ENCODE data around the gene ATXN1.

The ATXN1 gene

DNA sequence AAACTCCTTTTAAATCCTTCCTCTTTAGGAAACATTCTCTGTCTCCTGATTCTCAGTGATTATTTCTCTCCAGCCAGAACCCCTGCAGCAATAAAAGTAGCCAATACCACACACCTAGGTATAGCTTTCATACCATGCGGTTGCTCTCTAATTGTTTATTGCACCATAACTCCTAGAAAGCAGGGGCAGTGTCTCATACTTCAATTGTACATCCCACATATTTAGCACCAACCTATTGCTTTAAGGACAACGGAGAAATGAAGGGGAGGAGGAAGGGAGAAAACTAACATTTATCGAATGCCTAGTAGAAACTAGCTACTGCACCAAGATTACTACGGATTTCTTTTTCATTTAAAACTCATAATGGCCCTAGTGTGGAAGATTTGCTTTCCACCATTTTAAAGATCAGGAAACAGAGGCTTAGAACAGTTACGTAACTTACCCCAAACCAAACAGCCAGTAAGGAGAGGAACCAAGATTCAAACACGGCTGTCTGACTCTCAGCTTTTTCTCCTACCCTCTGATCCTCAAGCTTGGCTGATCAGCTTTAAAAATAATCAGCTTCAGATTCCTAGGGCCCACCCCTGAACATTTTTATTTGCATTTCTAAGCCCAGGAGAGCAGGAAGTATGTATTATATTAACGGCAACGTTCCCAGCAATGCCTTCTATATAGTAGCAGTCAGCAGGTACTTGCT, 43.4 kb upstream of the ATXN1 start:
- H3K4me3 ChIP-seq (ENCODE audit: low read depth, low read length) = no peak overlapping the region
- TF ChIP-seq, protein P1, sequence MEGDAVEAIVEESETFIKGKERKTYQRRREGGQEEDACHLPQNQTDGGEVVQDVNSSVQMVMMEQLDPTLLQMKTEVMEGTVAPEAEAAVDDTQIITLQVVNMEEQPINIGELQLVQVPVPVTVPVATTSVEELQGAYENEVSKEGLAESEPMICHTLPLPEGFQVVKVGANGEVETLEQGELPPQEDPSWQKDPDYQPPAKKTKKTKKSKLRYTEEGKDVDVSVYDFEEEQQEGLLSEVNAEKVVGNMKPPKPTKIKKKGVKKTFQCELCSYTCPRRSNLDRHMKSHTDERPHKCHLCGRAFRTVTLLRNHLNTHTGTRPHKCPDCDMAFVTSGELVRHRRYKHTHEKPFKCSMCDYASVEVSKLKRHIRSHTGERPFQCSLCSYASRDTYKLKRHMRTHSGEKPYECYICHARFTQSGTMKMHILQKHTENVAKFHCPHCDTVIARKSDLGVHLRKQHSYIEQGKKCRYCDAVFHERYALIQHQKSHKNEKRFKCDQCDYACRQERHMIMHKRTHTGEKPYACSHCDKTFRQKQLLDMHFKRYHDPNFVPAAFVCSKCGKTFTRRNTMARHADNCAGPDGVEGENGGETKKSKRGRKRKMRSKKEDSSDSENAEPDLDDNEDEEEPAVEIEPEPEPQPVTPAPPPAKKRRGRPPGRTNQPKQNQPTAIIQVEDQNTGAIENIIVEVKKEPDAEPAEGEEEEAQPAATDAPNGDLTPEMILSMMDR (IDR thresholded peaks at IDR 0.05; ENCODE audit: borderline replicate concordance, insufficient read depth, low read depth, low read length) = no peak

DNA sequence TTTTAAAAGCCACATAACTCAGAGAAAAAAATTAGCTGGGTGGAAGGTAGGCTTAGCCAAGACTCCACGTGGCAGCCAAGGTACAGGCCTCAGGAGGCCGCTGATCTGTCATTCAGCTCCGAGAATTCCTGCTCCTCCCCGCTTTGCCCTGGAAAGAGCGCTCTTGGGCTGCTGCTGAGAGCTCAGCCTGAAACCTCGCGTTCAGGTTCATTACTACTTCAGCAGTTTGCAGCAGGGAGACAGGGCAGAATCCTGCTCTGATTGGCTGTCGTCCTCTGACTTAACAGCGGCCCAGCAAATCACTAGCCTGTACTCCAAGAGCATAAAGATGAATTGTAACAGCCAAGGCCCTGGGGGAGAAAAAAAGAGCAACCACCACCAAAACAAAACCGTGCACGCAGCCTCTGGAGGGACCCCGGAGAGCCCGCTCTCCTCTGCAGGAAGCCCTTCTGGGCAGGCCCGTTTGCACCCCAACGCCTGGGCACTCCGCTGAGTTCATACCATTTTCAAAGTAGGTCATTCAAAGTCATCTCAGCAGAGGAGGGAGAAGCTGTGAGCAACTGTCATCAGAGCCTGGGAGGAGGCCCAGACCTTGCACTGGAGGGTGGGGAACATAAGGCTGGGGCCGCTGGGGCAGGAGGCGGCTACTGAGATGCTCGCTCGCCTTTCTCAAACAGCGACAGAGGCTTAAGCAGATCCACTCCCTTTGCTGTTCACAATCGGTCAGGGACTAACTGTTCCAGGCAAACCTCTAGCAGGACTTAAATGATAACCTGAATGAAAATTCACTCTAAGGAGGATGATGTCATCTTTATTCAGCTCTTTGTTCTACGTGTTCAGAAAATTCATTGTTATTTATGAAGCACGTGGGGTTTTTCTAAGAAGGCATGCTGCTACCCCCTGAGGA, 42.3 kb upstream of the ATXN1 start:
- H3K4me3 ChIP-seq (ENCODE audit: low read depth, low read length) = no peak overlapping the region
- TF ChIP-seq, protein P1 (IDR thresholded peaks at IDR 0.05; ENCODE audit: borderline replicate concordance, insufficient read depth, low read depth, low read length) = no peak

DNA sequence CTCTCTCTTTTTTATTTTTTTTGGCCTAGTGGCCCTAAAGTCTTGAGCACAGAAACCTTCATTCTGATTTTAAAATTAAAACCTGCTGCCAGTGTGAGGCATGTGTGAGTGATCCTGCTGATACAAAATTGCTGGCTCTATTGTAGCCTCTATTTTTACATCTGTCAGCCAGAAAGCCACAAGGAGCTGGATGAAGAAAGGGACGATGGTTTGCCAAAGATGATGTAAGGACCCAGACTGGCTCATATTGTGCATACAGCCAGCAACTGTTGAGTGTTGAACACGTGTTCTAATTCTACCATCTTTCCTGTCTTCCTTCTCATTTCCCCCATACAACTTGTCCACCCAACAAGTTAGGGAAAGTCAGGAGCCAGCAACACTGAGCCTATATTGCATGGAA, 40.8 kb upstream of the ATXN1 start:
- TF ChIP-seq, protein P1 (IDR thresholded peaks at IDR 0.05; ENCODE audit: borderline replicate concordance, insufficient read depth, low read depth, low read length) = no peak
- no peak overlapping the region for H3K4me3 ChIP-seq (ENCODE audit: low read depth, low read length)

DNA sequence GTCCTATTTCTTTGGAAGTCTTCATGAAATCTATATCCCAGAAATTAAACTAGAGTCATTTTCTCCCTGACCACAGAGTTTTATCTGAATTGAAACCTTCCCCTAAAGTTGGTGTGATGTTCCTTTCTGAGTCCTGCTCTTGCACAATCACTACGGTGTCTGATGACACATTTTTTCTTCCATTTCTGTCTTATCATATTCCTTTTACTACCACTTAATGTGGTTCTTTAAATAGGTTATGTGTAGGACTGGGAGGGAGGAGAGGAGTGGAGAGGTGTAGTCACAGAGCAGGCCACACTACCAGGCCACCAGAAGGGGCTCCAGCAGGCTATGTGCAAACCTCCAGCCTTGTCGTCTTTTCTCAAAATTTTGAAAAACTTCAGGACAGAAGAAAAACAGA, 39.7 kb upstream of the ATXN1 start:
- TF ChIP-seq, protein P1 (IDR thresholded peaks at IDR 0.05; ENCODE audit: borderline replicate concordance, insufficient read depth, low read depth, low read length) = no peak

DNA sequence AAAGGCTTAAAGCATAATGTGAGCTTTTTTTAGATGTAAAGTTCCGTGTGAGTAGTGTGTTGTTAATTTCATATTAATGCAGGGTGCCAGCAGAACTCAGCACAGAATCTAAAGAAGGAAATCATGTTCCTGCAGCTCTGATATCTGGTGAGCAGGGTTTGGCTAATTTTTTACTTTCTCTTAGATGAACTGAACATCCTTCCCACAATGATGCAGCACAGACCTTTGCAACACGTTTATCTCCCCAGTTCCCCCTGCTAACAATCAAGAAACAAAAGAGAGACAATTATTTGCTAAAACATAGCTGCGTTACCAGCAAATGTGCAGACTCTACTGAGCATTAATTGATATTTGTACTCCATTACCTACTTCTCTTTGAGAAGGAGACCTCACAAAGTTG, 39.1 kb upstream of the ATXN1 start:
- TF ChIP-seq, protein P1 (IDR thresholded peaks at IDR 0.05; ENCODE audit: borderline replicate concordance, insufficient read depth, low read depth, low read length) = no peak

More for the DNA sequence above, 39.7 kb upstream of the ATXN1 start:
- no peak overlapping the region for H3K4me3 ChIP-seq (ENCODE audit: low read depth, low read length)

DNA sequence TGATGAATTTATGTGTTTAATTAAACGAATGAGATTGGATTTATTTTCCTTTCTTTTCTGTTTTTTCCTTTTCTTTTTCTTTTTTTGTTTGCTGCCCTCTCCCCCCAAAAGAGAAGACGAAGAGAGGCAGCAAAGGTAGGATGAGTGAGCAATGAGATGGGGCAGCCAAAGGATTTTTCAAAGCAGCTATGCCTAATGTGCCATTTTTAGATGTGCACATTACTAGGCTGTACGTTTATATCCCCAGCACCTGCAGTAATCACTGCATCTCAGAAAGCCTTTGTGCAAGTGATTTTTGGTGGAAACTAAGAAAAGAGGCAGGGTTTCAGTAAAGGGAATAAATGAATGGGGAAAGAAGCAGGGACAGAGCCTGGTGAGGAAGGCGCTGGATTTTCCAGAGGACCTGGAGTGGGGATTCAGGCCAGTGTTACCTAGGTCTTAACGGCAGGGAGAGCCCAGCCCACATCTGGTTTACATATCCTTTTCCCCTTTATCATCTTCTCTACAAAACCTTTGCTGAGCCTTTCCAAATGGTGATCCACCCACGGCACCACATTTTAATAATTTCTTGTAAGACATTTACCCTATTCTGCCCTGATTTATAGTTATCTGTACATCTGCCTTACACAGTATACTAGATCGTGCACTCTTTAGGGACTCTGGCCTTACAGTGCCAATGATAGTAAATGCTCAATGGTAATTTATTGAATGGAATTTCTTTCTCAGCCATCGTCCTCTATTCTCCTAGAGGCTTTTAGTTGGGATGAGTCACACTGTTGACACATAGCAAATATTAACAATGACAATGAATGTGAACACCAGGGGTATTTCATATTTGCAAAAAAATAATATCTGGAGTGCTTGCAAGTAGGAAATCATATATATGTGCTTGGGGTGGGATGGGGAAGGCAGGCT, 38.3 kb upstream of the ATXN1 start:
- TF ChIP-seq, protein P1 (IDR thresholded peaks at IDR 0.05; ENCODE audit: borderline replicate concordance, insufficient read depth, low read depth, low read length) = no peak
- H3K4me3 ChIP-seq (ENCODE audit: low read depth, low read length) = no peak overlapping the region

More for the DNA sequence above, 39.1 kb upstream of the ATXN1 start:
- no peak overlapping the region for H3K4me3 ChIP-seq (ENCODE audit: low read depth, low read length)

Data from GM12875 (cell line).